GM19395 (cell line): ENCODE measurements around the gene TTC17.
"Not testable (repeated sequence)": the region's sequence is repeated elsewhere in the genome, so short reads cannot be mapped to it uniquely, and the experiment has no call there.

Source experiments
- ATAC-seq: cut with Tn5 transposase; IDR thresholded peaks from one replicate; pipeline ENCODE4 v1.9.1; 2021; ENCODE audit warnings: mild to moderate bottlenecking, moderate library complexity; ENCODE audit not compliant: unreplicated experiment

The TTC17 gene

DNA sequence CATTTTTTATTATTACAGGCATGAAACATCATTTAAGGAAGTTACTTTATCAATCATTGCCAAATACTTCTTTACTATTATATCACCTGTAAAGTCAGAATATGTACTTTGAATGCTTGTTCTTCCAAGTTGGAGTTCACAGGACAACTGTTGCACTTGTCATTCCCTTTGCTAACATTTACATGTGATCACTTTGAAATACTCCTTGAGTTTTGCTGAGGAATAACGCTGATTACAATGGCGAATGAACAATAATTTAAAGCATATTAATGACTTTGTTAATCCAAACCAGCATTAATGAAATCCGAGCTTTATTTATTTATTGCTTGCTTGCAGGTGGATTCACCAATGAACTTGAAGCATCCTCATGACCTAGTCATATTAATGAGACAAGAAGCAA lies 20.2 kb downstream of the TTC17 start:
- no peak for ATAC-seq

DNA sequence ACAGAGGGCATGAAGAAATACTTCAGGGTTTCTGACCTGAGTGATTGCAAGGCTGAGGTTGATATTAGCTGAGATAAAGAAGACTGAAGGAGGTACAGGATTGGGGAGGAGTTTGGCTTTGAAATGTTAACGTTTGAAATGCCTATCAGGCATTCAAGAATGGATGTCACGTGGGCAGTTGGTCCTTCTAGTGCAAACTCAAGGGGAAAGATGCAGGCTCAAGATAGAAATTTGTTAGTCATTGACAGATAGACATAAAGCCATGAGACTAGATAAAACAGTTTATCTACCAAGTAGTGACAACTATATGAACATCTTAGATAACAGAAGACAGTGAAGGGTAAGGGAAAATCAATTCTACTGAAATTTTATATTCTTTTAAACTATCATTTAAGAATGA lies 23.1 kb downstream of the TTC17 start:
- no peak for ATAC-seq

- no peak for ATAC-seq
Measured at GRCh38 chr11:43382614-43383013, 23.9 kb downstream of the TTC17 start.

GRCh38 chr11:43384393-43384792 lies 25.7 kb downstream of the TTC17 start:
- ATAC-seq = no peak

- ATAC-seq = no peak
Measured at GRCh38 chr11:43392713-43393112, 34.0 kb downstream of the TTC17 start.

DNA sequence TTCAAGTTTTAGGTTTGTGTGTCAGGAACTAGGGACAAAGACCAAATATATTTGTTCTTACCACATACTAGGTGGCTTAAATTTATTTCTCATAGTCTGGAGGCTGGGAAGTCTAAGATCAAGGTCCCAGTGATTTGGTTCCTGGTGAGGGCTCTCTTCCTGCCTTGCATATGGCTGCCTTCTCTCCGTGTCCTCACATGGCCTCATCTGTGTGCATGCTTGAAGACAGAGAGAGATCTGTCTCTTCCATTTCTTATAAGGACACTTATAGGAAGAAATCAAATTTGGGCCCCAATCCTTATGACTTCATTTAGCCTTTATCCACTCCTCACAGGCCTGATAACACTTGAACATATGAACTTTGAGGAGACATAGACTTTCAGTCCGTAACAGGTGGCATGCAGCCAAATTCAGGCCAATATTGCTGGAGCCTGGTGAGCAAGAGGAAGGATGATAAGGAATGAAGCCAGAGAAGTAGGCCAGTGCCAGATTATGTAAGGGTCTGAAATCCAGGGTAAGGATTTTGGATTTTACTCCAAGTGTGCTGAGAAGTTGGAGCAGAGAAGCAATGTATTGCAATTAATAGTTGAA lies 35.1 kb downstream of the TTC17 start:
- ATAC-seq = no peak

GRCh38 chr11:43396617-43397016 lies 37.9 kb downstream of the TTC17 start:
- ATAC-seq = no peak

DNA sequence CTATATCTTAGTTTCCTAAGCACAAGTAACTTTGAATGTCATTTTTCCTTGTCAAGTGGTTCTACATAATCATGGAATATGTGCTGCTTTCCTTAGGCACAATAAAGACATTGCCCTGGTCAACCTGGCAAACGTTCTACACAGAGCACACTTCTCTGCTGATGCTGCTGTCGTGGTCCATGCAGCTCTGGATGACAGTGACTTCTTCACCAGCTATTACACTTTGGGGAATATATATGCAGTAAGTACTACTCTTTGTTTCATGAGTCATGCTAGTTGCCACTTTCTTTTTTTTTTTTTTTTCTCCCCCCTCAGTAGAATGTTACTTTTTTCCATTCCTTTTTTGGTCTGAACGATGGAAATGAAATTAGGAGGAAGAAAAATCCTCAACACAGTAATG lies 38.5 kb downstream of the TTC17 start:
- ATAC-seq = no peak

DNA sequence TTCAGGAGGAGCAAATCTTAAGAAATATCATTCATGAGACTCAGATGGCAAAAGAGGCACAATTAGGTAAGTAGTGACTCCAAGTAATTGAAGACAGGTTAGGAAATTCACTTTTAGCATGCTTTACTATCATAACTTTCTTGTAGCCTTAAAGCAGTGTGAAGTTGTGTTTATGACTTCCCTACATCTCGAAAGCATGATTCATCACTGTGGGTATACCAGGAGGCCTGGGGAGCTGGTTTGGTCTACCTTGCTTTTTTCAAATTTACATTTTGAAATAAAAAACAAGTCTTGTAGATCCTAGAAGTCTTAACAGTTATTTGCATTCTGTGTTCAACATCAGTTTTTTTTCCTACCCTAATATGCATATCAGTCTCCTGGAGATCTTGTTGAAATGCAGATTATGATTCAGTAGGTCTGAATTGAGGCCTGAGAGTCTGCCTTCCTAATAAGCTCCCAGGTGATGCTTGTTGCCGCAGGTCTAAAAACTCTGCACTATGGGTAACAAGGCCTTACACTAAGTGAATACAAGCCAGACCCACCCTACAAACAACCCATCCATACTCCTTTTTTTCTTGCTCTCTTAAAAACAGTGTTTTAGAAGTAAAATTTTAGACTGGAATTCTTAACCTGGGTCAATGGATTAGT lies 41.4 kb downstream of the TTC17 start:
- no peak for ATAC-seq

DNA sequence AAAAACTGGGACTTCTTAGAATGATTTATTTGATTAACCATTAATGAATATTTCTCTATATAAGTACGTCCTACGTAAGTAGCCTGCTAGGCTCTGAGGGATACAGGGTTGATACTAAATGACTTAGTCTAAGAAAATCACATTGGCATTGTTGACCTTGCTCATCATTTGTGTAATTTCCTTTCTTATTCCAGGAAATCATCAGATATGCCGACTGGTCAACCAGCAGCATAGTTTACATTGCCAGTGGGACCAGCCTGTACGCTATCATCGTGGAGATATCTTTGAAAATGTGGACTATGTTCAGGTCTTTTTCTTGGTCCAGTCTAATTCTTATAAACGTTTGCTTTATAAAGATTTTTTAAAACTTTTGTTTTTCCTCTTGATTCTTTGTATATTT lies 42.5 kb downstream of the TTC17 start:
- ATAC-seq = no peak

- ATAC-seq = not testable (repeated sequence)
Measured at GRCh38 chr11:43401811-43402210, 43.1 kb downstream of the TTC17 start.

GRCh38 chr11:43403357-43404231 lies 44.9 kb downstream of the TTC17 start:
- no peak for ATAC-seq

- no peak for ATAC-seq
Measured at GRCh38 chr11:43404406-43404805, 45.7 kb downstream of the TTC17 start.

- ATAC-seq = no peak
Measured at GRCh38 chr11:43404836-43405479, 46.2 kb downstream of the TTC17 start.

DNA sequence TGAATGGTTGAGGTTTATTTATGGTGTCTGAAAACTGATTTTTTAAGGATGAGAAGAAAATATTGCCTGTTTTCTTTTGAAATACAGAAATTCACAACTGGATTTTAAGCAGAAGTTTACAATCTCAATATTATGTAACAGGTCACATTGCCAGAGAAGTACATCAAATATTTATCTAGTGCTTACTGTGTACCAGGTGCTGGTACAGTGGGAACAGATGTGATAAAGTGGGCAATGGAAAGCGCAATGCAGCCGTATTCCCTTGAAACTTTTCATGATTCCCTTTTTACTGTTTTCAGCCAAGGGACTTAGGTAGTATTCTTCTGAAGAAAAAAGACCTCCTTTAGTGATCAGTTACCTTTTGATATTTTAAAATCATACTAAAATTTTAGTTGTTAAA lies 49.6 kb downstream of the TTC17 start:
- no peak for ATAC-seq

- ATAC-seq = no peak
Measured at GRCh38 chr11:43410394-43410793, 51.7 kb downstream of the TTC17 start.

GRCh38 chr11:43418197-43418596 lies 59.5 kb downstream of the TTC17 start:
- ATAC-seq = peak; percentile 65

DNA sequence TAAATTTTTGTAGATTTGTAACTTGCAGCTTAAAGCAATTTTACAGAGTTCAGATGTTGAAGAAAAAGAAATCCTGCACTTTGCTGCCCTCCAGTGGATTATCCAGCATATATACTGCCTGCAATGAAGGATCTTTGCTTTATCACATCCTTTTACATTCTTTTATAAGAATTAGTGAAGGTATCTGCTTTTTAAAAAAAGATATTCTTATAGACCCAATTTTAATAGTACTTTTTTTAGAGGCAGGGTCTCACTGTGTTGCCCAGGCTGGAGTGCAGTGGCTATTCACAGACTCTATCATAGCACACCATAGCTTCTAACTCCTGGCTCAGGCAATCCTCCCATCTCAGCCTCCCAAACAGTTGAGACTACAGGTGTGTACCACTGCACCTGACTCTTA lies 60.7 kb downstream of the TTC17 start:
- peak; percentile 71 for ATAC-seq

DNA sequence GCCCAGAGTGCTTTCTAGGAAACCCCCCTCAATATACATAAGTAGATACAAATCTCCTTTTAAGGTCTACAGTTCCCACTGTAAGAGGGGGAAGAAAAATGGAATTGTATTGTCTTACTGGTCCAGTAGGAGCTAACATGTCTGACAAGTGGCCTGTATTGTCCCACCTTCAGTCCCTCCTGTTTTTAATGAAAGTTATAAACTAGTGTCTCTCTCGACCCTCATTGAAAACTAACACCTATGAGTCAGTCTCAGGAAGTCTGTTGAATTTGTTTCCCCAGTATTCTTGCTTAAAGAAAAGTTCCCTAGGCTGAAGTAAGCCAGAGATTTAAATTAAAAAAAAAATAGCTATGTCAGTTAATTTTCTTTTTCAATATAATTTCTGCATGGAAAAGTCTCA lies 69.3 kb downstream of the TTC17 start:
- no peak for ATAC-seq

GRCh38 chr11:43430916-43431315 lies 72.2 kb downstream of the TTC17 start:
- ATAC-seq = not testable (repeated sequence)

DNA sequence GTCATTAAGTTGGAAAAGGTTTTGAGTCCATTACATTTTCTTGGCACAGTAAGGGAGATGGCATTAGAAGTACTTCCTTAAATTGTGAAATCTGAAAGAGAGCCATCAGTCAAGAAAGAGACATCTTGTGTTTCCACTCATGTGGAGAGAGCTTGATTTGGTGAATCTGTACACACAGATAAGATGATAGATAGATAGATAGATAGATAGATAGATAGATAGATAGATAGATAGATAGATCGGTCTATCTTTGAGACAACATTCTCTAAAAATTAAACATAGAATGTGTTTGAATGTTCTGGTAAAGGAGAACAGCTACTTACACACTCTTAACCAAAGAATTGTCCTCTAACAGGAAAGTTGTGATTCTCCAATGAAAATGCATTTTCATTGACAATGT lies 76.2 kb downstream of the TTC17 start:
- no peak for ATAC-seq

- ATAC-seq = no peak
Measured at GRCh38 chr11:43440486-43440885, 81.8 kb downstream of the TTC17 start.
